ENCODE data around the gene CTDSP2.

CTDSP2 gene

GRCh38 chr12:57803319-57803893 lies 43.1 kb downstream of the CTDSP2 start:
- Histone ChIP-seq H3K9ac (ENCODE audit: low read depth, low read length) (no peak overlapping the region), H3K9me3 (ENCODE audit: insufficient read depth, low read depth, low read length) (no peaks in the 10 kb centered on the region), H3K4me3 (ENCODE audit: low read length) (no peak overlapping the region), H3K36me3 (ENCODE audit: insufficient read depth, low read depth, low read length) (peaks cover 14% of the 10 kb centered on the region; the same call in 1 of the 2 replicates), H3K27ac (ENCODE audit: low read length) (no peak overlapping the region), H3K27me3 (ENCODE audit: insufficient read depth, low read length) (no peaks in the 10 kb centered on the region), H3K4me1 (ENCODE audit: insufficient read depth, low read length) (no peaks in the 10 kb centered on the region)

- Histone ChIP-seq H3K36me3 (ENCODE audit: insufficient read depth, low read depth, low read length) (peaks cover 21% of the 10 kb centered on the region), H3K4me1 (ENCODE audit: insufficient read depth, low read length) (no peaks in the 10 kb centered on the region), H3K9me3 (ENCODE audit: insufficient read depth, low read depth, low read length) (no peaks in the 10 kb centered on the region)
Measured at GRCh38 chr12:57802607-57803006, 43.9 kb downstream of the CTDSP2 start.

GRCh38 chr12:57800965-57801364 lies 45.6 kb downstream of the CTDSP2 start:
- Histone ChIP-seq H3K4me1 (ENCODE audit: insufficient read depth, low read length) (no peaks in the 10 kb centered on the region), H3K4me3 (ENCODE audit: low read length) (no peak overlapping the region), H3K27me3 (ENCODE audit: insufficient read depth, low read length) (no peaks in the 10 kb centered on the region), H3K27ac (ENCODE audit: low read length) (no peak overlapping the region), H3K9ac (ENCODE audit: low read depth, low read length) (no peak overlapping the region), H3K9me3 (ENCODE audit: insufficient read depth, low read depth, low read length) (no peaks in the 10 kb centered on the region), H3K36me3 (ENCODE audit: insufficient read depth, low read depth, low read length) (peaks cover 36% of the 10 kb centered on the region)

More at GRCh38 chr12:57802607-57803006, 43.9 kb downstream of the CTDSP2 start:
- H3K27me3 ChIP-seq (ENCODE audit: insufficient read depth, low read length), result no peaks in the 10 kb centered on the region
- H3K9ac ChIP-seq (ENCODE audit: low read depth, low read length), result no peak overlapping the region
- no peak overlapping the region for H3K4me3 ChIP-seq (ENCODE audit: low read length)
- no peak overlapping the region for H3K27ac ChIP-seq (ENCODE audit: low read length)

GRCh38 chr12:57797933-57798332 lies 48.6 kb downstream of the CTDSP2 start:
- Histone ChIP-seq H3K9me3 (ENCODE audit: insufficient read depth, low read depth, low read length) (no peaks in the 10 kb centered on the region), H3K9ac (ENCODE audit: low read depth, low read length) (no peak overlapping the region), H3K36me3 (ENCODE audit: insufficient read depth, low read depth, low read length) (peaks cover 57% of the 10 kb centered on the region), H3K4me1 (ENCODE audit: insufficient read depth, low read length) (no peaks in the 10 kb centered on the region), H3K27ac (ENCODE audit: low read length) (no peak overlapping the region), H3K27me3 (ENCODE audit: insufficient read depth, low read length) (no peaks in the 10 kb centered on the region), H3K4me3 (ENCODE audit: low read length) (no peak overlapping the region)

- peaks cover 66% of the 10 kb centered on the region for H3K36me3 ChIP-seq (ENCODE audit: insufficient read depth, low read depth, low read length)
Measured at GRCh38 chr12:57796996-57797395, 49.5 kb downstream of the CTDSP2 start.

GRCh38 chr12:57795354-57795753 lies 51.2 kb downstream of the CTDSP2 start:
- H3K9ac ChIP-seq (ENCODE audit: low read depth, low read length), result no peak overlapping the region
- no peaks in the 10 kb centered on the region for H3K4me1 ChIP-seq (ENCODE audit: insufficient read depth, low read length)
- H3K36me3 ChIP-seq (ENCODE audit: insufficient read depth, low read depth, low read length), result peaks cover 77% of the 10 kb centered on the region
- H3K9me3 ChIP-seq (ENCODE audit: insufficient read depth, low read depth, low read length), result no peaks in the 10 kb centered on the region
- no peak overlapping the region for H3K4me3 ChIP-seq (ENCODE audit: low read length)
- H3K27me3 ChIP-seq (ENCODE audit: insufficient read depth, low read length), result no peaks in the 10 kb centered on the region
- H3K27ac ChIP-seq (ENCODE audit: low read length), result no peak overlapping the region

More at GRCh38 chr12:57796996-57797395, 49.5 kb downstream of the CTDSP2 start:
- Histone ChIP-seq H3K9ac (ENCODE audit: low read depth, low read length) (no peak overlapping the region), H3K4me3 (ENCODE audit: low read length) (no peak overlapping the region), H3K27ac (ENCODE audit: low read length) (no peak overlapping the region), H3K4me1 (ENCODE audit: insufficient read depth, low read length) (no peaks in the 10 kb centered on the region), H3K9me3 (ENCODE audit: insufficient read depth, low read depth, low read length) (no peaks in the 10 kb centered on the region), H3K27me3 (ENCODE audit: insufficient read depth, low read length) (no peaks in the 10 kb centered on the region)

GRCh38 chr12:57793920-57794319 lies 52.6 kb downstream of the CTDSP2 start:
- Histone ChIP-seq H3K27me3 (ENCODE audit: insufficient read depth, low read length) (no peaks in the 10 kb centered on the region), H3K9ac (ENCODE audit: low read depth, low read length) (no peak overlapping the region), H3K4me1 (ENCODE audit: insufficient read depth, low read length) (no peaks in the 10 kb centered on the region), H3K36me3 (ENCODE audit: insufficient read depth, low read depth, low read length) (peaks cover 82% of the 10 kb centered on the region), H3K4me3 (ENCODE audit: low read length) (no peak overlapping the region), H3K27ac (ENCODE audit: low read length) (no peak overlapping the region), H3K9me3 (ENCODE audit: insufficient read depth, low read depth, low read length) (no peaks in the 10 kb centered on the region)

- Histone ChIP-seq H3K9ac (ENCODE audit: low read depth, low read length) (no peak overlapping the region), H3K9me3 (ENCODE audit: insufficient read depth, low read depth, low read length) (no peaks in the 10 kb centered on the region), H3K36me3 (ENCODE audit: insufficient read depth, low read depth, low read length) (peaks cover 46% of the 10 kb centered on the region), H3K4me3 (ENCODE audit: low read length) (no peak overlapping the region), H3K4me1 (ENCODE audit: insufficient read depth, low read length) (no peaks in the 10 kb centered on the region), H3K27ac (ENCODE audit: low read length) (no peak overlapping the region), H3K27me3 (ENCODE audit: insufficient read depth, low read length) (no peaks in the 10 kb centered on the region)
Measured at GRCh38 chr12:57783861-57784260, 62.7 kb downstream of the CTDSP2 start.

- Histone ChIP-seq H3K4me3 (ENCODE audit: low read length) (peak overlapping the region; percentile 100), H3K9me3 (ENCODE audit: insufficient read depth, low read depth, low read length) (no peaks in the 10 kb centered on the region), H3K27ac (ENCODE audit: low read length) (no peak overlapping the region), H3K27me3 (ENCODE audit: insufficient read depth, low read length) (no peaks in the 10 kb centered on the region), H3K9ac (ENCODE audit: low read depth, low read length) (peak overlapping the region; percentile 93), H3K36me3 (ENCODE audit: insufficient read depth, low read depth, low read length) (peaks cover 42% of the 10 kb centered on the region), H3K4me1 (ENCODE audit: insufficient read depth, low read length) (no peaks in the 10 kb centered on the region)
Measured at GRCh38 chr12:57783466-57783801, 63.1 kb downstream of the CTDSP2 start.

GRCh38 chr12:57782608-57783465 lies 63.7 kb downstream of the CTDSP2 start, which contains the start of gene TSFM:
Gene TSFM, plus strand, starts transcription at chr12:57782787. Its CDS starts 15 bp downstream, at chr12:57782802.
- Histone ChIP-seq H3K4me3 (ENCODE audit: low read length) (peak within 1 kb of the TSS; percentile 100), H3K36me3 (ENCODE audit: insufficient read depth, low read depth, low read length) (peaks cover 37% of the 10 kb centered on the region), H3K27ac (ENCODE audit: low read length) (no peak within 1 kb of the TSS), H3K27me3 (ENCODE audit: insufficient read depth, low read length) (no peaks in the 10 kb centered on the region), H3K9me3 (ENCODE audit: insufficient read depth, low read depth, low read length) (no peaks in the 10 kb centered on the region), H3K9ac (ENCODE audit: low read depth, low read length) (peak within 1 kb of the TSS; percentile 93), H3K4me1 (ENCODE audit: insufficient read depth, low read length) (no peaks in the 10 kb centered on the region)

- no peak overlapping the region for H3K9ac ChIP-seq (ENCODE audit: low read depth, low read length)
- H3K36me3 ChIP-seq (ENCODE audit: insufficient read depth, low read depth, low read length), result peaks cover 31% of the 10 kb centered on the region
- peak overlapping the region; percentile 100; the same call in 1 of the 2 replicates for H3K4me3 ChIP-seq (ENCODE audit: low read length)
- no peaks in the 10 kb centered on the region for H3K9me3 ChIP-seq (ENCODE audit: insufficient read depth, low read depth, low read length)
- no peaks in the 10 kb centered on the region for H3K4me1 ChIP-seq (ENCODE audit: insufficient read depth, low read length)
- no peaks in the 10 kb centered on the region for H3K27me3 ChIP-seq (ENCODE audit: insufficient read depth, low read length)
- no peak overlapping the region for H3K27ac ChIP-seq (ENCODE audit: low read length)
Measured at GRCh38 chr12:57782243-57782607, 64.3 kb downstream of the CTDSP2 start.

GRCh38 chr12:57781801-57782200 lies 64.7 kb downstream of the CTDSP2 start:
- H3K9ac ChIP-seq (ENCODE audit: low read depth, low read length), result no peak overlapping the region
- H3K36me3 ChIP-seq (ENCODE audit: insufficient read depth, low read depth, low read length), result peaks cover 26% of the 10 kb centered on the region
- H3K27me3 ChIP-seq (ENCODE audit: insufficient read depth, low read length), result no peaks in the 10 kb centered on the region
- H3K27ac ChIP-seq (ENCODE audit: low read length), result no peak overlapping the region
- no peaks in the 10 kb centered on the region for H3K4me1 ChIP-seq (ENCODE audit: insufficient read depth, low read length)
- H3K9me3 ChIP-seq (ENCODE audit: insufficient read depth, low read depth, low read length), result no peaks in the 10 kb centered on the region
- H3K4me3 ChIP-seq (ENCODE audit: low read length), result no peak overlapping the region

All from iPS-20b (cell line).